HG02610 (cell line): ENCODE results near the gene MRGPRD.
"Not testable (repeated sequence)": the region's sequence is repeated elsewhere in the genome, so short reads cannot be mapped to it uniquely, and the experiment has no call there.

Experiments
- ATAC-seq: cut with Tn5 transposase; IDR thresholded peaks from one replicate; pipeline ENCODE4 v1.9.1; 2021; ENCODE audit warnings: mild to moderate bottlenecking, moderate library complexity; ENCODE audit not compliant: unreplicated experiment

MRGPRD gene

DNA sequence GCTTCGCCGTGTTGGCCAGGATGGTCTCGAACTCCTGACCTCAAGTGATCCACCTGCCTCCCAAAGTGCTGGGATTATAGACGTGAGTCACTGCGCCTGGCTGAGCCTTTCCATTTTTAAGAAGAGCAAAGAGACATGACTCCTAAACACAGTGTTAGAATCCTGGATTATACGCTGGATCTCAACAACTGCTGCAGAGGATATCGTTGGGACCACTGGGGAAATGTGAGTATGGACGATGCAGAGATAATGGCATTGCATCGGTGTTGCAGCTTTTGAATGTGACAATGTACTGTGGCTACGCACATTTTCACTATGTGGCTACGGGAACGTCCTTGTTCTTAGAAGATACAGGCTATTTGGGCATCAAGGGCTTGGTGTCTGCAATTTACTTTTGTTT, 26.0 kb upstream of the MRGPRD start:
- ATAC-seq = no peak

GRCh38 chr11:69005631-69006368, 25.0 kb upstream of the MRGPRD start:
- no peak for ATAC-seq

DNA sequence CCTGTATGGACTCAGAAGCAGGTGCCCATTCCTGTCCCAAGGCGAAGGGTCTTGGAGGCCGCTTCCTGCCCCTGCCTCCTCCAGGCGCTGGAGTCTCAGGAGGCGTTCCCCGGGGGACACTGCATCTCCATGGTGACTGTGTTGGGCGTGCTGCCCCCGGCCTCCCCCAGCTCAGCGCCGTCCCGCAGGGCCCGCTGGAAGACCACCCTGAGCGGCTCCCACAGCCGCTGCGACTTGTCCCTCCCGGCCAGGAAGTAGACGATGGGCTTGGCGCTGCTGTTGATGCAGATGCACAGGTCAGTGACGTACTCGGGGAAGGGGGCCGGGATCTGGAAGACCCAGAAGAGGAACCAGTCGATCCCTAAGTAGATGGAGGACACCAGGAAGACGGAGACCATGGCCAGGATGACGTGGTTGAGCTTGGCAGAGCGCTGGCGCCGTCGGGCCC, 24.4 kb upstream of the MRGPRD start:
- no peak for ATAC-seq

DNA sequence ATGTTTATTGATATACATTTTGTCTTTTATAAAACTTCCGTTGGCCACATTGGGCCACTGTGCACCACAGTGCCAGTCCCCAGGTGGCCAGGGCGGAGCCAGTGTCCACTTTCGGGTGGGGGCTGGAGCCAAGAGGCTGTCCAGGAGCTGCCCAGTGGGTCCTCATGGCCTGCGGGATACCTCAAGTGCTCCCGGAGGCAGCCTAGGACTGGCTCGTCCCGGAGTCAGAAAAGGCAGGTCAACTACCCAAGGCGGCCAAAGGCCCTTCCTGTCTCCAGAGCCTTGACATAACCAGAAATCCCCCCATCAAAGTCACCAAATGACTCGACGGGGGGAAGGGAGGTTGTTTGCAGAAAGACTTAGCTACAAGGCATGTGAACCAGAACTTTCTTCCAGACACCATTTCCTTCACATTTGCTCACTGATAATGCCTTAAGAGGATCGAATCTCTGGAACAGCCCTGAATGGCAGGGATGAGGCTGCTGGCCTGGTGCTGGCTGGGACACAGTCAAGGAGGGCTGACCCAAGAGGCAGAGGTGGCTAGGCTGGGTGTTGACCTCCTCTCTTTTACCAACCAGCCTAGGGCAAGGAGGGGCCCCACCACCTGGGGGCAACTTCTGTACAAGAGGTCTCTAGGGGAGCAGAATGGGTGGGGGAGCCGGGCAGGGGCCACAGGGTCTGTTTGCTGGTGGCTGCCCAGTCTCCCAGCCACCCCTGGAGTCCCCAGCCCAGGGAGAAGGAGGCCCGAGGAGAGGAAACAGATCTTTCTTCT, 23.8 kb upstream of the MRGPRD start:
- no peak for ATAC-seq

DNA sequence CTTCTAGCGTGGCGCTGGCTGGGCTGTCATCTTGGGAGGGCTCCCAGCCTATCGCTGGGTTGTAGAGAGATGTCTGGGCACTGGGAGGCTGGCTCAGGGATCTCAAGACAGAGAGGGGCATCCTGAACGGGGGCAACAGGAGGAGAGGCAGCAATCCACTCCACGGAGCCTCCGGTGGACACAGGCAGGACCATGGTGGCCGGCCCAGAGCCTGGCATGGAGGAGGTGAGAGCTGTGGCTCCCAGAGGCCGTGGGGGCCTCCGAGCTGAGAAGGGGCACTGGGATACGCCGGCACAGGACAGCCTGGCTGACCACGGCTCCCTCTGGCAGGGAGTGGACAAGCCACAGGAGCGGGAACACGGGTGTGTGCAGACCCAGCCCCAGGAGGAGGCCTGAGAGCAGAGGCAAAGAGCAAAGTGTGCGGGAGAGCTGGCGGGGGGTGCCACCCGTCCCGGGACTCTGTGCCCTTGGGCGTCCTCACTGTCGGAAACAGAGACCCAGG, 23.1 kb upstream of the MRGPRD start:
- no peak for ATAC-seq

- no peak for ATAC-seq
Observed at GRCh38 chr11:69003301-69003865, 22.6 kb upstream of the MRGPRD start.

DNA sequence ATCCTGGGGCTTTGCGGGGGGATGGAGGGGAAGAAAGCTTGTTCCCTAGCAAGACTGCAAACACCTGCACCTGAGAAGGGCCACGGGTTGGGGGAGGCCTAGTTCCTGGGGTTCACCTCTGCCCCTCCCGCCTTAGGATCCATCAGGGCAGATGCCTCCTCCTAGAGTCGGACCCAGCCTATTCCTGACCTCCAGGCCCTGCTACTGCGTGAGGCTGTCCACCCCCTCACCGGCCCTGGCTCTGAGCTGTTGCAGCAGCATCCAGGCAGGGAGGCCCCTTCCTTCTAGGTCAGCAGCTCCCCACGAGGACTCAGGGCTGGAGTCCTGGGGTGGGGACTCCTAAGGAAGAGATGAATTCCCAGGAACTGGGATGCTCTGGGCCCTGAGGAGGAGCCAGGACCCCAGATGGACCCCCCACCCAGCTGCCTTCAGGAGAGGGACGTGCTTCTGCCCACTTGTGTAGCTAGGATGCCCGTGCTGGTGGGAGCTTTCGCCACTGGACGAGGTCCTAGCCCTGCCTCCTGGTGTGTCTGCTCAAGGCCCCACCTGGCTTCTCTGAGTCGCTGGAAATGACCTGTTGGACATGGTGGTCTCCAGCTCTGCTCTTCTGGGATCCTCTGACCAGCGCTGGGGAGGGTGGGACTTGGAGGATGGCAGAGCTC, 21.9 kb upstream of the MRGPRD start:
- no peak for ATAC-seq

- no peak for ATAC-seq
Observed at GRCh38 chr11:69002110-69002569, 21.4 kb upstream of the MRGPRD start.

GRCh38 chr11:69001243-69002081, 20.7 kb upstream of the MRGPRD start:
- no peak for ATAC-seq

GRCh38 chr11:69000831-69001242, 20.1 kb upstream of the MRGPRD start:
- no peak for ATAC-seq

DNA sequence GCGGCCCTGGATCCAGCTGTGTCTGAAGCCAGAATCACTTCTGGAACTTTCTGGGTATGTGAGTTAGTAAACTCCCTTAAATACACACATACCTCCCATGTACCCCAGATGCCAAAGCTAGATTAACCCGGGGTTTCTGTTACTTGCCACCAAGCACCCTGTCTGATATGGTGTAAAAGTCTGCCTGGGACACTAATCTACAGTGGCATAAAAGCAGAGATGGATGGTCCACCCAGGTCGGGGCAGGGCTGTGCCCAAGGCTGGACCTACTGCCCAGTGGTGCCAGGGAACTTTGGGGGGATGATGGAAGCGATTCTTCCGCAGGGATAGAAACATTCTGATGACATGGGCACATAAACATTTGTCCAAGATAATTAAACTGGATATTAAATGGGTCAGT, 19.6 kb upstream of the MRGPRD start:
- no peak for ATAC-seq

- ATAC-seq = not testable (repeated sequence)
Observed at GRCh38 chr11:68999748-69000355, 19.1 kb upstream of the MRGPRD start.

- no peak for ATAC-seq
Observed at GRCh38 chr11:68999093-68999747, 18.4 kb upstream of the MRGPRD start.

DNA sequence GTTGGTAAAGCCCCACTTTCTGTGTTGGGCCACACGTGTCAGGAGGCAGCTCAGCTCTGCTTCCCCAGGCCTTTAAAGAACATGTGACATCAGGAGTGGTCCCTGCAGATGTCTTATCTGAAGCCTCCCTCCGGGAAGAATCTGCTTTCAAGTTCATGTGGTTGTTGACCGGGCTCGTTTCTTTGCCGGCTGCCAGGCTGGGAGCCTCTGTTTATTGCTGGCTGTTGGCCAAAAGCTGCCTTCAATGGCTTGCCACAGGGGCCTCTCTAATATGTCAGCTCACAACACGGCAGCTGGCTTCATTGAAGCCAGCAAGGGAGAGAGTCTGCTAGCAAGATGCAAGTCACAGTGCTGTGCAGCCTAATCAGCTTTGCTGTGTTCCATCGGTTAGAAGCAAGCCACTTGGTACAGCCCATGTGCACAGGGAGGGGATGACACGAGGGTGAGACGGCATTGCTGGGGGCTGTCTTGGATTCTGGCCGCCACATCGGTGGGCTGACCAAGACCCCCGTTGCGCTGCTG, 17.7 kb upstream of the MRGPRD start:
- no peak for ATAC-seq

- no peak for ATAC-seq
Observed at GRCh38 chr11:68997995-68998348, 17.2 kb upstream of the MRGPRD start.

DNA sequence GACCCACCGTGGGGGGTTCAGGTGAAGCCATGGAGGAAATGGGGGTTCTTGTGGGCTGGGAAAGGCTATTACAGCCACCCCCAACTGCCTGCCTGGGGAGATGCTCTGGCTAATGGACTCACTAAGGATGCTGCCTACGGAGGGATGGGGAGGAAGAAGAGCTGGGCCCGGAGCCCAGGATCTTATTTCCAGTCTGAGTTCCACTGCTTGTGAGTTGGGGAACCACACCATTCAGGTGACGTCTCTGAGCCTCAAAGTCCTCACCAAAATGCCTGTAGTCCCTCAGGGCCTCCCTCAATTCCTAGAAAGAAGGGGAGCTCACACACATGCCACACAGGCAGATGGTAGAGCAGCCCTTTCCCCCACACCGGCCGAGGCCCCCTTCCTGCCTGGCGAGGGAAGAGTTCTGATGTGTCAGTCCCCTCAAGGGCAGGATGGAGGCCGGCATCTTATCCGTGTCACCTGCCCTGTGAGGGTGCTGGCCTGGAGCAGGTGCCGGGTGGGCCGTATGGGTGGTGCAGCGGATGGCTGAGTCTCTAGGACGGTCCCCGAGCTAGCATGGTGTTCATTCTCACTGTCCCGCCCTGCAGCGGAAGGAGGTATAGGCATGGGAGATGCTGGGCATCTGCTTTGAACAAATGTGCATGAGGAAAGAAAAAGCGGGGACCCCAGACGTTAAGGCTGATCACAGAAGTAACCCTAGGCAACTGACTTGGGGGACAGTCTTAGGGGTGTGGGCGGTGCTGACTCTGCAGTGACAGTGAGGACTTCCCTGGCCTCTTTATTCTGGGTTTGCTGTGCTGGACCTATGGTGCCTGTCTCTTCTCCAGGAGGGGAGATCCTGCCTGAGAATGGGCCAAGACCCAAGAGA, 16.6 kb upstream of the MRGPRD start:
- no peak for ATAC-seq

GRCh38 chr11:68996376-68997123, 15.8 kb upstream of the MRGPRD start:
- no peak for ATAC-seq
